Tongue (tissue), 2 donors: ENCODE measurements around the gene CDKAL1. TPM values are rescaled to one million over a fixed set of nuclear protein-coding genes. Genes with fewer than 3 reads are reported as not detected.
A peak's percentile ranks its signal among the peaks of the same experiment; 100 is the strongest.

ENCODE experiments used
- DNase-seq: peaks from one replicate; pipeline ENCODE4 v3.0.0-alpha.2; 2015
- total RNA-seq: library from RNA; depleted of rRNA; stranded (reverse); fragments of >200 nt; gene quantifications from one replicate; pipeline ENCODE4 v1.2.3, GENCODE V29; 2014

CDKAL1 gene
- total RNA-seq, 1 donor from 2014 or later = 36.5 TPM

DNA sequence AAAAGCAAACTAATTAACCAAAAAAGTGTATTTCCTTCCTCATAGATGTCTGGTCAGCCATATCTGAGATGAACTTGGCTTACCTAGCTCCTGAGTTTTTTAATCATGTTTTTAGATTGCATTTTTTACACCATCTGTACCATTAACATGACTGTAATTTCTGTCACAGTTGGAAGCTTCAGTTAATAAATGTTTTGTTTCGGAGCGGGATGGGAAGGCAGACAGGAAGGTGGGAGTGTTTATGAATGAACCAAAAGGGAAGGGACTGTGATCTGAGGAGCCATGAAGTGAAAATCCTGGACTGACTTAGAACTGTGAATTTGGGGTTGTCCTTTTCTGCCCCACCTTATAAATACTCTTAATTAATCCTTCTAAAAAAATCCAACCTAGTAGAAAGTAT is 613.7 kb downstream of the CDKAL1 start:
- no peak for DNase-seq

DNA sequence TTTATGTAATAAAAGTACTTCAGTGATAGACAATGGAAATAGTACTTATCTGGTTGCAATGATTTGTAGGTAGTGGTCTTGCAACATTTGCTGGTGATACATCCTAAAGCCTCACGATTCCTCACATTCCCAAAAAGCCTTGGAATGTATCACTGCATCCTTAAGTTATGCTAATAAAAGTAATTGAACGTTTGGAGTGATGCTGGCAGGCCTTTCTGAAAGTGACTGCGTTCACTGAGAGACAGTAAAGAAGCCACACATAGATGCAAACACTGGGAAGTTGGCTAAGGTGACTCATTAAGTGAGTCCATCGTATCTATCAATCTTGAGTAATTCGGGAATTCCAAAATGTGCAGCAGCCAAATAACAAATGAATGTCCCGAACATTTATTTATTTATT is 615.2 kb downstream of the CDKAL1 start:
- no peak for DNase-seq

DNA sequence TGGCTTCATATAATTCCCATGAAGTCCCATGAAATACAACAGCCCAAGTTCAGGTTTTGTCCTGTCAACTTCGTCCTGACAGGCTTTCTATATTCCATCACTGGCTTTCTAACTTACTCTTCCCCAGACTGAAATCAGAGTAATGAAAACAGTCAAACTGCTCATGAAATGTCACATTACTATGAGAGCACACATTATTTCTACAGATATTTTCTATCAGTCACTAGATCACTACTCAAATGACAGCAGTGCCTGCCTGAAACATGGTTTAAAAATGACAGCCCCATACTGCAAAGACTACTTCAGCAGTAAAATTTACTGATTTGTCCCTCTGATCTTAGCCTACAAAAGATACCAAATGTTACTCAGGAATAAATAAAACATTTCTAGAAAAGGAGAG is 616.4 kb downstream of the CDKAL1 start:
- no peak for DNase-seq

DNA sequence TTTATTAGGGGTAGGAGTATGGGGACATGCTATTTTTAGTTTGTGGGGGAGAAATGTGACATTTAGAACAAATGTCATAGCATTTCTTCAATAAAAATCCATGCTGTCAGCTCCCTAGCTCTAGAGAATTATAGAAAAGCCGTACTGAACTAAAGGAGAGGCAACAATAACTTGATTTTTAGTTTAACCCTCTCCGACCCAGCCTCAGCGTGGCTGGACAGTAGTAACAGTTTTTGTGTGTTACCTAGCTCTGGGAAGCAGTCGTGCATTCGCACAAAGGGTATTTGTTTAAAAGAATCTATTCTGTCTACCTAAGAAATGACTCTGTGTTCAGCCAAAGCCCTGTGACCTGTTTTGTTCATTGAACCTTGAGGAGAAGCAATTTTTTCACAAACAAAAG is 616.9 kb downstream of the CDKAL1 start:
- DNase-seq = no peak

DNA sequence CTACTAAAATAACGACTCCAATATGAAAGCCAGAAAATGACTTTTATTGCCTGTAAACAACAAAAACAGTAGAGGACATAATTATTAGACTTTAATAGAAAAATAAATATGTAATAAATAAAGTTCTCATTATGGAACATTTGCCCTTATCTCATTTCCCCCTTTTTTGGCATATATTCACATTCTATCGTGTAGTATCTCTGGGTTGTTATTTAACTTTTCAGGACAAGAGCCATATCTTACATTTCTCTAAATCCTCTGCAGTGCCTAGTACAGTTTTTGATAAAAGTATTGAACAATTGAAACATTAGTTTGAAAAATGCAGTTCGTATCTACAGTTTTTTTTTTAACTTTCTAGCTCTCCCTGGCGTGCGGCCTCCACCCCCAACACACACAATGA is 617.3 kb downstream of the CDKAL1 start:
- DNase-seq = no peak

DNA sequence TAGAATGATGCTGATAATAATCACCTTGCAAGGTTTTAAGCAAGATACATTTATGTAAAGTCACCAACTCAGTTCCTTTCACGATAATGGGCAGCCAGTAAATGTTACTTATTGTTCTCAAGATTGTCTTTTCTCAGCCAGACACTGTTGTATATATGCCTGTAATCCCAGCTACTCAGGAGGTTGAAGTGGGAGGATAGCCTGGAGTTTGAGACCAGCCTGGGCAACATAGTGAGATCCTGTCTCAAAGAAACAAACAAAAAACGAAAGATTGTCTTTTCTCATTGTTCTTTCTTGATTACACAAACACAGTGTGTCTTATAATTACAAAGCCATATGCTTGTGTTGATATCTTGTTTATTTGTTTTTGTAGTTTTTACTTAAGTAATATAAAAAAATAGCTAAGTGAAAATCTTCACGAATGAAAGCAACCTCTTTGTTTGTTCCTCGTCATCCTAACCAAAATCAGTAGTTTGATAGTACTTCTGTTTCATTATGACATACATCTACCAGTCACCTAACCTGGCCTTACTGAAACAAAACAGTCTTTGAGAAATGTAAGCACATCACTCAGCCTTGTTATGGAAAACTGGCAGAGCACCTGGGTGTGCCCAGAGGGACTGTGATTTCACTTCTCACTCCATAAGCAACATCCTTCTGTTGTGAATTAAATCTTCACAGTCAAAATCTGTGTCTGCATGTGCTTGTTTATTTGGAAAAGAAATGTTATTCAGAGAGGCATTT is 623.1 kb downstream of the CDKAL1 start:
- DNase-seq = peak; percentile 63

DNA sequence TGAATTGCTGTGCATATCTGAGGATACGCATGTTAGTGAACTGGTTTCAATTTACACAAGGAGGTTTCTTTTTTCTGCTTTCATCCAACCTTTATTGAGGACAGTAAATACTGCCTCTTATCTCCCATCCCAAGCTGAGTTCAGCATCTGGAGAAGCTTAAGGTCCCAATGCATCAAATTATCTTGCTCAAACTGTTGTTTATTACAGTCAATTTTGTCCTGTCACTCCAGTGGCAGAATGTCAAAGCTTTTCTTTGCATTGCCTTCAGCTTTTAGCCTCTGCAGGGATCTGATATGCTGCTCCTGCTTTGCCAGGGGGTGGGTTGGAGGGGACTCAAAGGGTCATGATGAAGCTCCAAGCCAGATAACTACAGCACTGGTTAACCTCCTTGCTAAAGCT is 623.9 kb downstream of the CDKAL1 start:
- peak; percentile 19 for DNase-seq

DNA sequence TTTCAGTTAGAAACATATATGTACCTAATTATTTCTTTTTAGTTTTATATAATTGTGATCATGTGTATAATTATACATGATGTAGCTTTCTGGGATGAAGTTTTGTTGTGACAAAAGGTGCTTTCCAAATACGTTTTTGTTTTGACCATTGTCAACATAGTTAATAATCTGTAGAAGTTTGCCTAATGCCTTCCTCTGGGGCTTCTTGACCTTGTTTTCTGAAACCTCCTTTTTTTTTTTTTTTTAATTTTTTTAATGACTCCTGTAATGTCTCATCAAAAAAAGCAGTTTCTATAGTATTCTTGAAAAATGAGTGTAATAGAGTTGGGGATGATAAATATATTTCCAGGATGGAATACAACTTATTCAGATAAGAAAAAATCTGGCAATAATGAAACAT is 624.6 kb downstream of the CDKAL1 start:
- DNase-seq = no peak

DNA sequence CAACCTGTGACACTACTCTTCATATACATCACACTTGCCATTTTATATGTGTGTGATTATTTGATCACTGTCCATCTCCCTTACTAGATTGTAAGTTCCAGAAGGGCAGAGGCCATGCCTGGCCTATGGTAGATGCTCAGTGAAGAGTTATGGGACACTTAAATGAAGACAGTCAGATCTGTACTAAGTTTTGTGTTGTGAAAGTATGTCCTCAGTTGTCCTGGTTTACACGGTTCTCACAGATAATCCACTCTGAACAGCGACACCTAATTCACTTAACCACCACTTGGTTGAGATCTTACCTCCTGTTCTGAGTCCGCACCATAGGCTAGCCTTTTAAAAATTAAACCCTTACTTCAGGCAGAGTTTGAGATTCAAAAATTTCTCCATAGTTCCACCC is 625.2 kb downstream of the CDKAL1 start:
- DNase-seq = no peak

DNA sequence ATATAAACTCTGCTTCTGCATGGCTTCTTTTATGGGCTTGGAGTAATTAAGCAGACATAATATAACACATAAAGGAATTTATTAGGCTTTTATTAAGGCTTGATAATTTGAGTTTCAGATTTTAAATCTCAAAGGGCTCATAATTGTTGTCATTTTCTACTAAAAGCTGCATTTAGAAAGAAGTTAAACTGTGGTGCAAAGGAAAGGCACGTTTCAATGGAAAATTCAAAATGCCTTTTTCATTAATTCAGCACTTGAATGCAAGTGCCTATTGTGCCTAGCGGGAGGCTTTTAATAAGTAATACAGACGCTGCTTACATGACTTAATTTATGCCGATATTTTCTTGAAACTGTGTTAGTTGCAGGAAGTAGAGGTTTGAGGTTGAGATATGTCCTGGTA is 627.5 kb downstream of the CDKAL1 start:
- no peak for DNase-seq

DNA sequence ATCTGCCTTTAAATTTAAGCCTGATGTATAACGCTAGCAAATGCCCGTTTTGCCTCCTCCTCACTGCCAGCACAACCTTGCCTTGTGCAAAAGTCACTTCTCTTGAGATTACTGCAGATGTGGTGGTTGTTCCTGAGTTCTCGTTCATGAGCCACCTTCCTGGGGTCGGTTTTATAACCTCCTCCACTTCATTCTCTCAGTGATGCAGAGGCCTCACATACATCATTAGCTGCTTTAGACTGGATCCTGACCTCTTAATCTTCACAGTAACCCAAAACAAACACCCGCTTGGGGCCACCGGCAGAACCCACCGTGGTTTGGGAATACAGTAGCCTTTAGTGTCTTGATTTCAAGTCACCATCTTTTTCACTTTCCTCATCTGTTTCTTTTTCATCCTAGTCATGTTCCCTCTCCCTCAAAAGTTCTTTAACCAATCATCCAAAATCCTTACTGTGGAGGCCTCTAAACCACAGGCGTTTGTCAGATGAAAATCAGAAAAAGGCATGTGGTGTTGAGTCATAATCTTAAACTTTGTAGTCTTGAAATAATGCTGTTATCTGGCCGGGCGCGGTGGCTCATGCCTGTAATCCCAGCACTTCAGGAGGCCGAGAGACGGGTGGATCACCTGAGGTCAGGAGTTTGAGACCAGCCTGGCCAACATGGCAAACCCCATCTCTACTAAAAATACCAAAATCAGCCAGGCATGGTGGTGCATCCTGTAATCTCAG is 629.0 kb downstream of the CDKAL1 start:
- DNase-seq = no peak

DNA sequence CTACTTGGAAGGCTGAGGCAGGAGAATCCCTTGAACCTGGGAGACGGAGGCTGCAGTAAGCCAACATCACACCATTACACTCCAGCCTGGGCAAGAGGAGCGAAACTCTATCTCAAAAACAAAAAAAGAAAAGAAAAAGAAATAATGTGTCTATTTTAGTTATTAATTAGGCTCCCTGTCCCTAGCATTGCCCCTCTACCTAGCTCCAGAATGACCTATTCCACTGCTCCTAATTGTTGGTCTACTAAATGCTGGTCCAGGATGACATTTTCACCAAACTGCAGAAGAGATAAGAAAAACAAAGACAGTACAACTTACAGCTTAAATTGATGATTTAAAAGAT is 629.6 kb downstream of the CDKAL1 start:
- DNase-seq = no peak

DNA sequence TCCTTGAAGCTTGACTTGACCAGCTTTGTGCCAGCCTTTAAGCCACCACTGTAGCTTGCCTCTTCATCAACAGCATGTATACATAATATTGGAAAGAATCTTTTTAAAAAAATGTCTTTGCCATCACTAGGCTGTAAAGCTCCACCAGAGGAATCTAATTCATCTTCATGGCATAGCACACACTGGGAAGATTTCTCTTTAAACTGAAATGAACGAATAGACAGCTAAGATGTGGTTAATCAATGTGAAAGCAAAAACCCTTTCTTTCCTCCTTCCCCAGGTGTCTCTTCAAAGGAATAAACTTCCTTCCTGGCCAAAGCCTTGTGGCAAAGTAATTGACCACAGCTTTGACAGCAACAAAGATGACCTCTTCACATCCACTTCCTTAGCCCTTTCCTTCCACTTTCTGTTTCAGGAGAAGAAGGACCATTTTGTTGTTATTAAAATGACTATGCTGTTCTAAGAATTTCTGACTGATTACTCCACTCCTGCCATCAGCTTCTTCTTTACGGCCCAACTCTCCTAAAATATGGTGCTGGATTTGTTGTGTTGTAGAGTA is 630.6 kb downstream of the CDKAL1 start:
- DNase-seq = no peak

DNA sequence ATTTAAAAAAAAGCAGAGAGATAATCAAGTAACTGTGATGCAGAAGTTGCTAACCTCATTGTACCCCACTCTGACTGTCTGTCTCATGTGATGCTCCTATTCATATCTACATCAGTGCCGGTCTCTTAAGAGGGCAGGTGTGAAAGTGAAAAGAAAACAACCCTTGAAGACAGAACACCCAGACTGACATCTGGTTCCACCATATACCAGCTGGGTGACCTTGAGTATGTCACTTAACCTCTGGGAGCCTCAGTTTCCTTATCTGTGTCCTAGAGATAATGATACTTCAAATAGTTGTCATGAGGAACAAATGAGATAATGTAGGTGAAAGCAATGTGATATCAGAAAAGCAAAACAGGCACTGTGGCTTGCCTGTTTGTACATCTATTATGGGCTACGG is 632.5 kb downstream of the CDKAL1 start:
- DNase-seq = no peak

DNA sequence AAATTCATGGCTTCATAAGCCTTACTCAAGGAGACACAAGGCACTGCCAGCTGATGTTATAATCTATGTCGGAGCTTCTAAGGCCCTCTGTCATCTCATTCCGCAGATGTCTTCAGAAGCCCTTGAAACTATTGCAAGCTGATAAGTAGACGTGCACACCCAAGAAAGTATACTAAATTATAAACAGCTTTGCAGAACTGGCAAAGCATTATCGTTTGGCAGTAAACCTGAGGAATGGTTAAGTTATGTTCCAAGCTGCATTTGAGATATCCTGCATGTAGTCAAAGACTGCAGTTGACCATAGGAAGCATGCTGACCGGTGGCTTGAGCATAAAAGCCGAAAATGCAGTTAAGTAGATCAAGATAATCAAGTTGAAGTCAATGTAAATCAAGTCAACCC is 633.5 kb downstream of the CDKAL1 start:
- DNase-seq = no peak

DNA sequence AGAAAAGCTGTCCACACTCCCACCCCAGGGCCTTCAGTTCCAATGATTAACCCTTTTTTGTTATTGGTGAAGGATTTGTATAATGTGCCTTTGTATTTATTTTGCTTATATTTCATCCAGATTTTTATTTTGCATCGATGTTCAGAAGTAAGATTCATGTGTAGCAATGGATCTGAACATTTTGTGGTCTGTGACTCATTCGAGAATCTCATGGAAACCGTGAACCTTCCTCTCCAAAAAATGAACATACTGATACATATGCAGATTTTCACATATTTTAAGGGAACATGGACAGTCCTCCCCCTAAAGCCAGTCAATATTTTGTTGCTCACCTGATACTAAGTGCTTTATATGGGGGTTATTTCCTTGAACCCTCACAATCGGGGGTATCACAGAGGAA is 637.5 kb downstream of the CDKAL1 start:
- DNase-seq = no peak

DNA sequence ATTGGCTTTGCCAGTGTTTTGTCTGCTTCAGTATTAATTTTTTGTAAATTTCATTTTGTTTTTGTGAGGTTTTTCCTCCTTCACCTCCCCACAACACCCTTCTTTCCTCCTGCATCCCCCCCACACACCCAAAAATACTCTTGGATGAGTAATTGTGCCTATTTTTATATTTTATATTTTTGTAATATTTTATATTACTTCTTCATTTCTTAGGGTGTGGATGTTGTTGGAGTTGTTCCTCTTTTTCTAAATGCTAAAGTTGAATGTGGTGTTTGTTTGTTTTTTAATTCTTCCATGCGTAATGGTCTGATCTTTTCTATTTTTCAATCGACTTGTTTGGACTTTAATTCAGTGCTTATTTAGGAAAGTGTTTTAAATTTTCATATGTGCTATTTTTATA is 638.8 kb downstream of the CDKAL1 start:
- DNase-seq = no peak

DNA sequence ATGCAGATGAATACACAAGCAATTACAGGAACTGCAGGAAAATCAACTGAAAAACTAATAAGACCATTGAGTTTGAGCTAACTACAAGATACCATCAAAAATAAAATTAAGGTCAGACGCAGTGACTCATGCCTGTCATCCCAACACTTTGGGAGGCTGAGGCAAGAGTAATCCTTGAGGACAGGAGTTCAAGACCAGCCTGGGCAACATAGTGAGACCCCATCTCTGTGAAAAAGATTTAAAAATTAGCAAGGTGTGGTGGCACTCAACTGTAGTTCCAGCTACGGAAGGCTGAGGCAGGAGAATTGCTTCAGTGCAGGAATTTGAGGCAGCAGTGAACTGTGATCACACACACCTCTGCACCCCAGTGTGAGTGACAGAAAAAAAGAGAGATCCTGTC is 639.4 kb downstream of the CDKAL1 start:
- no peak for DNase-seq

DNA sequence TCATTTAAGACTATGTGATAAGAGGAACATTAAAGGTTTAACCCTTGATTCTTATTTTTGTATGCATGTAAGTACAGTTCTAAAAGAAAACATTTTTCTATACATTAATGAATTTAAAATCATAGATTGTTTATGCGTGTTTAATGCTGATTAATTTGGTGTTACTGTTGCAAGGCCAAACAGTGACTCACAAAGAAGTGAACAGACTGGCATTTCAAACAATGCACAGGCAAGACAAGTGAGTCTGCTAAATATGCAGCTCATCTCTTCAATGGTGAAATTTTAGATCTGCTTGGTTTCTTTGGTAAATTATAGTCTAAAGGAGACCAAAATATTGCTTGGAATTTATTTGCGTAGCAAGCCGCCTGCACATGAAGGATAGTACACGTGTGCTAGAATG is 641.9 kb downstream of the CDKAL1 start:
- no peak for DNase-seq

DNA sequence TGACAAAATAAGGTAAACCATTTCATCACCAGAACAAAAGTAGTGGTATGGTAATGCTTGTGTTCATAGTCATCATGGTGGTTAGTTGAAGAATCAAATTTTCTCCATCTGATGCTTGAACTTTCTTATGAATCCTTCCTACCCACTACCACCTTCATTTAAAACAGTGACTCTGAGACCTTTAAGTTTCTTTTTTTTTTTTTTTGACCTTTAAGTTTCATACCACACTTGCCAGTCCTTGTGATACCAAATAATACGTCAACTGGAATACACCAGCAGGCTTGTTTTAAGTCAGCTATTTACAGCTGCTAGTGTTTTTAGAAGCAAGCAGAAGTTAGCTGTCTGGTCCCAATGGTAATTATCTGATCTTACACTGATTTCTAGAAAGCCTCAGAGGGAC is 645.9 kb downstream of the CDKAL1 start:
- no peak for DNase-seq

DNA sequence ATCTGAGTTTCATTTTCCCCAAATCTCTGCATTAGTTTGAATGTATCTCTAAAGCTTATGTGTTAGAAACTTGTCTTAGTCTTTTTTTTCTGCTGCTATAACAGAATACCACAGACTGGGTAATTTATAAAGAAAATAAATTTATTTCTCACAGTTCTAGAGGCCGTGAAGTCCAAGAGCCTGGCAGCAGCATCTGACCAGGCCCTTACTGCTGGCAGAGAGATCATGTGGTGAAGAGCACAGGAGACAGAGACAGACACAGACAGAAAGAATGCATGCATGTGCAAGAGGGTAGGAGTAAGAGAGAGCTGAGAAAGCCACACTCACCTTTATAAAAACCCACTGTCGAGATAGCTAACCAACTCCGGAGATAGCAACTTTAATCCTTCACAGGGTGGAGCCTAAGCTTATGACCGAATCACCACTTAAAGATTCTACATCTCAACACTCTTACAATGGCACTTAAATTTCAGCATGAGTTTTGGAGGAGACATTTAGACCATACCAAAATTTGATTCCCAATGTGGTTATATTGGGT is 646.6 kb downstream of the CDKAL1 start:
- no peak for DNase-seq

DNA sequence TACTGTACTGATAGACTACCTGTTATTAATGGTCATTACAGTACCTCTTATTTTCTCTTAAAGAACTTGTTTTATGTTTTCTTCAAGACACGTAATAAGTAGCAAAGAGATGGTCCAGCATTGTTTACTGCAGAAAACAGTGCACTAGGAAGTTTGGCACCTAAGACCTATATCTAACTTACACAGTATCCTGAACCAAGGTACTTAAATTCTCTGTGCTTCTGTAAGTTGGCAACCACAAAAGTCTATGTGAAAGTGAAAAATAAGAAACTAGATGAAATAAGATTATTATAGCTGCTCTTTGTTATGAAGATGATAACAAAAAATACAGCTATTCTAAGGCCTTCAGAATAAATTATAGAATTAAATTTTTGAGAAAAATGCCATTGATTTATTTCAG is 647.6 kb downstream of the CDKAL1 start:
- DNase-seq = no peak

DNA sequence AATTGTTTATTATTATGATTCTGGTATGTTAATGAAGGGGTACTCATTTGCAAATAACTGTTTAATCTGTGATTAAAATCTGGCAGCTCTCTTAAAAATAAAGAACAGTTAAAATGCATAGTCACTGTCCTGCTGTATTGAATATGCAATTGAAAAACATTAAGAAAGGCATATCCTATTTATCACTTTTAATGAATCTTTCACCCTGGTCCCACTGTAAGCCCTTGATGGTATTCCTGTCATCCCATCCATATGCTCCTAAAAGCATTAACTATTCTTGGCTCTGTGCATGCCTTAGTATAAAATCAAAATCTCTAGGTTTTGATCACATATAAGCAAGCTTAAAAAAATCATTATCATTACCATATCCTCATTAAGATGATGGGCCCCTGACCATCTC is 648.3 kb downstream of the CDKAL1 start:
- no peak for DNase-seq
